SU-DHL-6 (cell line): Measurements from ENCODE around the gene DHRS1.

Source experiments
- EZH2phosphoT487 ChIP-seq: fragments of 200-600 bp; sonication (generic), shearing (Covaris generic); conservative IDR thresholded peaks from 2 replicates; pipeline ENCODE4 v1.6.1; 2018; ENCODE audit warnings: mild to moderate bottlenecking, antibody characterized with exemption, low read length, moderate library complexity, mixed read lengths
- TF ChIP-seq, protein P1 (sequence below): fragments of 200-600 bp; sonication (generic); IDR thresholded peaks from one replicate; pipeline ENCODE4 v1.5.1; 2017; ENCODE audit warnings: antibody characterized with exemption, mild to moderate bottlenecking, low read length, moderate library complexity; ENCODE audit not compliant: insufficient read depth, poor library complexity, severe bottlenecking

DNA sequence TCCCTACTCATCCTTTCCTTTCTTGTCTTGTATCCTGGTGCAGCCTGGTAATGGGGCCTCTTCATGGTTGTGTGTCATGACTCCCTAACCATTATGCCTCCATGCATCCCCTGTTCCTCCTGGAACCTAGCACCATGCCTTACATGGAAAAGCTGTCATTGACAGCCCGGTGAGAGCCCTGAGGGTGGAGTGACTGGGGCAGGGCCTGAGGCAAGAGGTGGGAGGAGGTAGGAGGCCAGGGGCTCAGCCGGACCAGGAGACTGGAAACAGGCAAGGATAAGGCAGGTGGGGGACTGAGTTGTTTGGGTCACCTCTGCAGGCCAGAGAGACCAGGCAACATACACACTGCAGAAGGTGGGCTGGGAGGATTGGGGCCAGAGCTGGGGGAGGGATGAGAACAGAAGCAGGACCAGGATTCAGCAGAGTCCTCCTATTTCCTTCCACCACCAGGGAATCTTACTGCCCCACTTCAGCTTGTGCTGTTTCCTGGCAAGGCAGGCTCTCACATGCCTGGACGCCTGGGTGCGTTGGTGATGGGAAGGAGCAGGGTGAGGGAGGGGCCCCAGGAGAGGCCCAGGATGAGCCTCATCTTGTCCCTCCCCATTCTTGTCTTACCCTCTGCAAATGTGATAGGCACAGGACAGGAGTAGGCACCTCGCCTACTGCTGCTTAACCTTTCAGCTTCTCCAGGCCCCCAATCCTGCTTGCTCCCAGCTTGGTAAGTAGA is 10.1 kb upstream of the DHRS1 start, which contains the start of gene LTB4R2:
- TF ChIP-seq, protein P1, sequence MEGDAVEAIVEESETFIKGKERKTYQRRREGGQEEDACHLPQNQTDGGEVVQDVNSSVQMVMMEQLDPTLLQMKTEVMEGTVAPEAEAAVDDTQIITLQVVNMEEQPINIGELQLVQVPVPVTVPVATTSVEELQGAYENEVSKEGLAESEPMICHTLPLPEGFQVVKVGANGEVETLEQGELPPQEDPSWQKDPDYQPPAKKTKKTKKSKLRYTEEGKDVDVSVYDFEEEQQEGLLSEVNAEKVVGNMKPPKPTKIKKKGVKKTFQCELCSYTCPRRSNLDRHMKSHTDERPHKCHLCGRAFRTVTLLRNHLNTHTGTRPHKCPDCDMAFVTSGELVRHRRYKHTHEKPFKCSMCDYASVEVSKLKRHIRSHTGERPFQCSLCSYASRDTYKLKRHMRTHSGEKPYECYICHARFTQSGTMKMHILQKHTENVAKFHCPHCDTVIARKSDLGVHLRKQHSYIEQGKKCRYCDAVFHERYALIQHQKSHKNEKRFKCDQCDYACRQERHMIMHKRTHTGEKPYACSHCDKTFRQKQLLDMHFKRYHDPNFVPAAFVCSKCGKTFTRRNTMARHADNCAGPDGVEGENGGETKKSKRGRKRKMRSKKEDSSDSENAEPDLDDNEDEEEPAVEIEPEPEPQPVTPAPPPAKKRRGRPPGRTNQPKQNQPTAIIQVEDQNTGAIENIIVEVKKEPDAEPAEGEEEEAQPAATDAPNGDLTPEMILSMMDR = no peak
- no peak for TF ChIP-seq EZH2phosphoT487
